Endodermal cell (in vitro differentiated cells): ENCODE measurements around the gene TMEM132A. TPM values are rescaled to one million over a fixed set of nuclear protein-coding genes. Genes with fewer than 3 reads are reported as not detected.

Experiments
- DNase-seq: peaks from one replicate; pipeline ENCODE4 v3.0.0-alpha.2; 2017
- H3K27ac ChIP-seq: 2 replicates; pipeline ENCODE4 v1.5.1; 2013; ENCODE audit warnings: mild to moderate bottlenecking, low read depth, low read length, moderate library complexity
- H3K27me3 ChIP-seq: 2 replicates; pipeline ENCODE4 v1.6.1; 2013; ENCODE audit warnings: mild to moderate bottlenecking, low read length, moderate library complexity; ENCODE audit not compliant: insufficient read depth, control insufficient read depth, poor library complexity, severe bottlenecking
- H3K36me3 ChIP-seq: 2 replicates; pipeline ENCODE4 v1.7.0; 2013; ENCODE audit warnings: mild to moderate bottlenecking, low read length, moderate library complexity; ENCODE audit not compliant: control insufficient read depth, insufficient read depth
- H3K4me1 ChIP-seq: one replicate; pipeline ENCODE4 v1.7.0; 2013; ENCODE audit warnings: low read length; ENCODE audit not compliant: control insufficient read depth, insufficient read depth
- H3K4me3 ChIP-seq: 2 replicates; pipeline ENCODE4 v1.5.1; 2013; ENCODE audit warnings: mild to moderate bottlenecking, low read length, moderate library complexity
- H3K9ac ChIP-seq: 2 replicates; pipeline ENCODE4 v1.6.1; 2013; ENCODE audit warnings: mild to moderate bottlenecking, low read length, moderate library complexity; ENCODE audit not compliant: poor library complexity, severe bottlenecking; ENCODE audit errors: extremely low read depth
- H3K9me3 ChIP-seq: 2 replicates; pipeline ENCODE4 v1.6.1; 2013; ENCODE audit warnings: mild to moderate bottlenecking, low read length, moderate library complexity; ENCODE audit not compliant: control insufficient read depth
- H3K27ac Mint-ChIP-seq: 2 replicates; pipeline ENCODE4 v1.8.0; 2020; ENCODE audit warnings: mixed read lengths
- H3K27me3 Mint-ChIP-seq: 2 replicates; pipeline ENCODE4 v1.8.0; 2021; ENCODE audit warnings: mild to moderate bottlenecking, mixed read lengths; ENCODE audit not compliant: insufficient read depth
- H3K36me3 Mint-ChIP-seq: 2 replicates; pipeline ENCODE4 v1.8.0; 2020; ENCODE audit warnings: low read depth, mixed read lengths
- H3K4me1 Mint-ChIP-seq: 2 replicates; pipeline ENCODE4 v1.8.0; 2020; ENCODE audit warnings: mixed read lengths
- H3K4me3 Mint-ChIP-seq: 2 replicates; pipeline ENCODE4 v1.8.0; 2020; ENCODE audit warnings: mild to moderate bottlenecking, moderate library complexity, mixed read lengths
- H3K9me3 Mint-ChIP-seq: 2 replicates; pipeline ENCODE4 v1.8.0; 2020; ENCODE audit warnings: mild to moderate bottlenecking, mixed read lengths
- WGBS, 2 experiments: methylation state at CpG; one replicate each; pipeline versions ENCODE4 v1.1.5 to v1.1.7; 2013; ENCODE audit warnings: missing lambda C conversion rate in 2 of 2, mixed read lengths in 1 of 2; ENCODE audit not compliant: insufficient coverage in 1 of 2, insufficient read length in 1 of 2; 5-methylcytosine and 5-hydroxymethylcytosine counted together
- total RNA-seq, 2 donors: library from RNA; stranded (reverse); fragmentation: NEBNext Ultra II Directional in 1 of 2; extraction: Animal tissue kit (Norgen Biotek cat#: 25700) in 1 of 2; gene quantifications; 2 replicates in 1 of 2; 3 replicates in 1 of 2; pipeline ENCODE4 v1.2.1, GENCODE V29; 2021
- TF ChIP-seq, protein P1 (sequence below): fragments of 200-600 bp; sonication (generic); conservative IDR thresholded peaks from 2 replicates; pipeline ENCODE4 v1.5.0; 2021; ENCODE audit warnings: antibody characterized with exemption, mild to moderate bottlenecking

TMEM132A gene
- total RNA-seq, 2 donors from 2014 or later, result 135 to 140 TPM

DNA sequence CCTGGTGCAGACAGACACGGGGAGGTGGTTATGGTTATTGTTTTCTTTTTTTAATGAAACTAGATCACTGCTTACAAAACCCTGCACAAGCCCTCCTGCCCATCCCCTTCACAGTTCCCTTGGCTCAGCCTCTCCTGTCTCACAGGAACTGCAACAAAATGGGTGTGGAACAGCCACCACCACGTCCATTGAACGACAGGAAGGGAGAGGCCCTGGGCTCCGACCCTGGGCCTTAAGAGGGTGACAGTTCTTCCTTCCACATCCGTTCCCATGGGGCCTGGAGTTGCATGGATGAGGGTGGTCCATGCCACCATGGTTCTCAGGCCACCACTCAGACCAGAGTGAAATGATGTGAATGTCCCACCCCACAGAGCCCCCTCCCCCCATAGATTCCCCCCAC, 33.6 kb upstream of the TMEM132A start:
- no peaks in the 10 kb centered on the region for H3K4me1 Mint-ChIP-seq
- 92 to 98% methylated on average over 2 to 4 of the region's 5 CpGs for WGBS, 2 experiments
- H3K27ac Mint-ChIP-seq, result no peak overlapping the region
- TF ChIP-seq, protein P1, sequence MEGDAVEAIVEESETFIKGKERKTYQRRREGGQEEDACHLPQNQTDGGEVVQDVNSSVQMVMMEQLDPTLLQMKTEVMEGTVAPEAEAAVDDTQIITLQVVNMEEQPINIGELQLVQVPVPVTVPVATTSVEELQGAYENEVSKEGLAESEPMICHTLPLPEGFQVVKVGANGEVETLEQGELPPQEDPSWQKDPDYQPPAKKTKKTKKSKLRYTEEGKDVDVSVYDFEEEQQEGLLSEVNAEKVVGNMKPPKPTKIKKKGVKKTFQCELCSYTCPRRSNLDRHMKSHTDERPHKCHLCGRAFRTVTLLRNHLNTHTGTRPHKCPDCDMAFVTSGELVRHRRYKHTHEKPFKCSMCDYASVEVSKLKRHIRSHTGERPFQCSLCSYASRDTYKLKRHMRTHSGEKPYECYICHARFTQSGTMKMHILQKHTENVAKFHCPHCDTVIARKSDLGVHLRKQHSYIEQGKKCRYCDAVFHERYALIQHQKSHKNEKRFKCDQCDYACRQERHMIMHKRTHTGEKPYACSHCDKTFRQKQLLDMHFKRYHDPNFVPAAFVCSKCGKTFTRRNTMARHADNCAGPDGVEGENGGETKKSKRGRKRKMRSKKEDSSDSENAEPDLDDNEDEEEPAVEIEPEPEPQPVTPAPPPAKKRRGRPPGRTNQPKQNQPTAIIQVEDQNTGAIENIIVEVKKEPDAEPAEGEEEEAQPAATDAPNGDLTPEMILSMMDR, result no peak
- Histone ChIP-seq H3K36me3 (peaks cover 40% of the 10 kb centered on the region), H3K9me3 (no peaks in the 10 kb centered on the region), H3K4me3 (no peak overlapping the region), H3K9ac (no peak overlapping the region), H3K27me3 (no peaks in the 10 kb centered on the region), H3K4me1 (no peaks in the 10 kb centered on the region), H3K27ac (no peak overlapping the region)
- DNase-seq, result peak; percentile 23
- no peaks in the 10 kb centered on the region for H3K27me3 Mint-ChIP-seq
- no peak overlapping the region for H3K4me3 Mint-ChIP-seq
- H3K36me3 Mint-ChIP-seq, result peaks cover 33% of the 10 kb centered on the region
- no peaks in the 10 kb centered on the region for H3K9me3 Mint-ChIP-seq

DNA sequence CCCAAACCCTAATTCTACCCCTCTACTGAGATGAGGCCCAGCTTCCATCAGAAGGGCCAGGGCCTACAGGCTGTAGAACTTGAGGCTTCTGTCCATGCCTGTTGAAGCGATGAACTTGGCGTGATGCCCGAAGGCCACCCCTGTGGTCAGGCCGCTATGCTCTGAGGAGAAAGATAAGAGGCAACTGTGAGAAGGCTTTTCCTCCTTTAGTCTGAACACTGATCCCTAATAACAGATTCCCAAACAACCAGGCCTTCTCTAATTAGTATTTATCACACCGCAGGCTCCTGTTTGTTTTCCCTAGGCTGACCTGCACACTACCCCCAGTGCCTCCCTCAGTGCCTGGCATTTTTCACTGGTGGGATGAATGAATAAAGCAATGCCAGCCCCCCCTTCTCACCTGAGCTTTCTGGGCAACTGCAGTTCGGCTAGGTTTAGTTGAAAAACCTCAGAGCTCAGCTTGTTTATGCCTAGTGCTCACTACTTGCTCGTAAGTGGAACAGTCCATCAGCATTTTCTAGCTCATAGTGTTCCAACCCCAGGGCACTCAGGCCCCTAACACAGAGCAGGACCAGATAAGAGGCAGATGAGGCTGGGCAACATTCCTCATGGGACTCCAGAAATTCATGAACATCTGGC, 33.0 kb upstream of the TMEM132A start:
- H3K27ac ChIP-seq, result no peak overlapping the region
- peaks cover 38% of the 10 kb centered on the region for H3K36me3 Mint-ChIP-seq
- H3K27me3 ChIP-seq, result no peaks in the 10 kb centered on the region
- no peaks in the 10 kb centered on the region for H3K4me1 Mint-ChIP-seq
- H3K9me3 Mint-ChIP-seq, result no peaks in the 10 kb centered on the region
- H3K9me3 ChIP-seq, result no peaks in the 10 kb centered on the region
- H3K4me3 Mint-ChIP-seq, result no peak overlapping the region
- DNase-seq, result peak; percentile 33
- 93 to 97% methylated on average over 2 to 7 of the region's 7 CpGs for WGBS, 2 experiments
- no peak overlapping the region for H3K4me3 ChIP-seq
- H3K9ac ChIP-seq, result no peak overlapping the region
- TF ChIP-seq, protein P1, result no peak
- no peaks in the 10 kb centered on the region for H3K27me3 Mint-ChIP-seq
- no peaks in the 10 kb centered on the region for H3K4me1 ChIP-seq
- H3K36me3 ChIP-seq, result peaks cover 45% of the 10 kb centered on the region
- H3K27ac Mint-ChIP-seq, result no peak overlapping the region

DNA sequence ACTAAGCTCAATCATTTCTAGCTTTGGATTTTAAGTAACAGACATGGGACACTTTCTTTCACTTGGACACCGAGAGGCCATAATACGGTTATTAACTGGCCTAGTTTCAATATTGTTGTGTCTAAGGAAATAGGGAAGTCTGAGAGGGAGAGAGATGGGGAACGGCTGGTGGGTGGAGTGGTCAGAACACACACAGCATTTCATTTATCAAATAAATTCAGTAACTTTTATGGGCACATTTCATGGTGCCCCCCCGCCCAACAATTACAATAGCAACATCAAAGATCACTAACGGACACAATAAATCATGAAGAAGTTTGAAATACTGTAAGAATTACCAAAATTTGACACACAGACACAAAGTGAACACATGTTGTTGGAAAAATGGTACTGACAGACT, 28.6 kb upstream of the TMEM132A start:
- 96% methylated on average over 5 of the region's 5 CpGs; no CpG with 5 or more reads in 1 of the 2 experiments for WGBS, 2 experiments

More for the DNA sequence above, 28.6 kb upstream of the TMEM132A start:
- H3K4me3 Mint-ChIP-seq, result no peak overlapping the region
- no peak overlapping the region for H3K27ac ChIP-seq
- H3K27ac Mint-ChIP-seq, result no peak overlapping the region
- peaks cover 83% of the 10 kb centered on the region for H3K36me3 ChIP-seq
- H3K4me1 Mint-ChIP-seq, result no peaks in the 10 kb centered on the region
- H3K9me3 ChIP-seq, result no peaks in the 10 kb centered on the region
- H3K4me3 ChIP-seq, result no peak overlapping the region
- TF ChIP-seq, protein P1, result no peak
- no peaks in the 10 kb centered on the region for H3K9me3 Mint-ChIP-seq
- no peaks in the 10 kb centered on the region for H3K4me1 ChIP-seq
- DNase-seq, result no peak
- H3K27me3 Mint-ChIP-seq, result no peaks in the 10 kb centered on the region
- H3K27me3 ChIP-seq, result no peaks in the 10 kb centered on the region
- H3K36me3 Mint-ChIP-seq, result peaks cover 63% of the 10 kb centered on the region
- no peak overlapping the region for H3K9ac ChIP-seq
